GM12892 (cell line): ENCODE data around the gene ATP13A3.

Experiments
- POLR2A ChIP-seq: IDR thresholded peaks from 2 replicates; pipeline ENCODE4 v1.6.1; 2011; ENCODE audit warnings: low read depth, low read length, control low read depth
- TAF1 ChIP-seq: IDR thresholded peaks from 2 replicates; pipeline ENCODE4 v1.6.1; 2011; ENCODE audit warnings: low read depth, mild to moderate bottlenecking, control low read depth, low read length, borderline replicate concordance

DNA sequence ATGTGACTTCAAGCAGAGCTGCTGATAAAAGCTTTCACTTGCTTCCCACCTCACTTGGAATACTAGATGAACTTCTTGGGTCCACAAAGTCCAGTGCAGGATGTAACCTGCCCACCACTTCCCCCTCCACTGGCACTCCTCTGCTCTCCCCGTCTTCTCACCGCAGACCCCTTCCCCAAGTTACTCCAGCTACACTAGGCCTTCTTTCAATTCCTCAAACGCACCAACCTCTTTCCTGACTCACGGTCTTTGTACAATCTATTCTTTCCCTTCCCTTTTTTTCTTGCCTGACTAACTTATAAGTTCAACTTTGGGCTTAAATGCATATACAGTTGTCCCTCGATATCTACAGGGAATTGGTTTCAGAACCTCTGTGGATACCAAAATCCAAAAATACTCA, 5.2 kb upstream of the ATP13A3 start:
- TF ChIP-seq TAF1 (no peak), POLR2A (no peak)
